ENCODE data around the gene ABCC8. TPM values are rescaled to one million over a fixed set of nuclear protein-coding genes. Genes with fewer than 3 reads are reported as not detected.

ABCC8 gene
- polyA plus RNA-seq, 1 experiment: not detected

- Histone ChIP-seq H3K4me3 (ENCODE audit: low read depth, low read length) (no peak overlapping the region), H3K27me3 (ENCODE audit: control insufficient read depth, insufficient read depth, low read length) (peaks cover 34% of the 10 kb centered on the region), H3K9me3 (ENCODE audit: control insufficient read depth, insufficient read depth, low read length) (no peaks in the 10 kb centered on the region), H3K27ac (ENCODE audit: low read depth, low read length) (no peak overlapping the region)
- DNase-seq (ENCODE audit: low read depth, low spot score): no peak
- no peak for TF ChIP-seq CTCF (IDR thresholded peaks at IDR 0.05; ENCODE audit: low read depth, low read length)
- ChIA-PET POLR2A (no interaction called here), CTCF (no interaction called here)
Observed at GRCh38 chr11:17477084-17477333, 364 bp upstream of the ABCC8 start.

- DNase-seq (ENCODE audit: low read depth, low spot score): no peak
- ChIA-PET POLR2A (no interaction called here), CTCF (no interaction called here)
Observed at GRCh38 chr11:17475666-17476316, 854 bp downstream of the ABCC8 start.

GRCh38 chr11:17473071-17473744 lies 3.4 kb downstream of the ABCC8 start:
- Histone ChIP-seq H3K27me3 (ENCODE audit: control insufficient read depth, insufficient read depth, low read length) (peaks cover 29% of the 10 kb centered on the region), H3K9me3 (ENCODE audit: control insufficient read depth, insufficient read depth, low read length) (no peaks in the 10 kb centered on the region), H3K4me3 (ENCODE audit: low read depth, low read length) (no peak overlapping the region), H3K27ac (ENCODE audit: low read depth, low read length) (no peak overlapping the region)
- POLR2A ChIA-PET: no interaction called here
- peak; percentile 30 for TF ChIP-seq CTCF (IDR thresholded peaks at IDR 0.05; ENCODE audit: low read depth, low read length)
- CTCF ChIA-PET: no interaction called here
- no peak for DNase-seq (ENCODE audit: low read depth, low spot score)

More at GRCh38 chr11:17475666-17476316, 854 bp downstream of the ABCC8 start:
- Histone ChIP-seq H3K27ac (ENCODE audit: low read depth, low read length) (no peak overlapping the region), H3K9me3 (ENCODE audit: control insufficient read depth, insufficient read depth, low read length) (no peaks in the 10 kb centered on the region), H3K4me3 (ENCODE audit: low read depth, low read length) (no peak overlapping the region), H3K27me3 (ENCODE audit: control insufficient read depth, insufficient read depth, low read length) (peaks cover 34% of the 10 kb centered on the region)
- TF ChIP-seq CTCF (IDR thresholded peaks at IDR 0.05; ENCODE audit: low read depth, low read length): no peak

- ChIA-PET CTCF (interaction anchor here (1.2 kb wide), 1 partner anchor 243 kb away, joined by 4 read pairs; no protein-coding TSS in a partner anchor), POLR2A (no interaction called here)
Observed at GRCh38 chr11:17472467-17472866, 4.2 kb downstream of the ABCC8 start.

More at GRCh38 chr11:17472467-17472866, 4.2 kb downstream of the ABCC8 start:
- DNase-seq (ENCODE audit: low read depth, low spot score): no peak
- no peaks in the 10 kb centered on the region for H3K9me3 ChIP-seq (ENCODE audit: control insufficient read depth, insufficient read depth, low read length)
- H3K27ac ChIP-seq (ENCODE audit: low read depth, low read length): no peak overlapping the region
- H3K27me3 ChIP-seq (ENCODE audit: control insufficient read depth, insufficient read depth, low read length): peaks cover 23% of the 10 kb centered on the region
- no peak for TF ChIP-seq CTCF (IDR thresholded peaks at IDR 0.05; ENCODE audit: low read depth, low read length)
- H3K4me3 ChIP-seq (ENCODE audit: low read depth, low read length): no peak overlapping the region

Data from AG04450 (cell line).